GM21786 (cell line): ENCODE measurements around the gene TMEM200B.
"Not testable (repeated sequence)": the region's sequence is repeated elsewhere in the genome, so short reads cannot be mapped to it uniquely, and the experiment has no call there.

Experiments used
- ATAC-seq: cut with Tn5 transposase; IDR thresholded peaks from one replicate; pipeline ENCODE4 v1.9.1; 2021; ENCODE audit not compliant: unreplicated experiment

The TMEM200B gene

DNA sequence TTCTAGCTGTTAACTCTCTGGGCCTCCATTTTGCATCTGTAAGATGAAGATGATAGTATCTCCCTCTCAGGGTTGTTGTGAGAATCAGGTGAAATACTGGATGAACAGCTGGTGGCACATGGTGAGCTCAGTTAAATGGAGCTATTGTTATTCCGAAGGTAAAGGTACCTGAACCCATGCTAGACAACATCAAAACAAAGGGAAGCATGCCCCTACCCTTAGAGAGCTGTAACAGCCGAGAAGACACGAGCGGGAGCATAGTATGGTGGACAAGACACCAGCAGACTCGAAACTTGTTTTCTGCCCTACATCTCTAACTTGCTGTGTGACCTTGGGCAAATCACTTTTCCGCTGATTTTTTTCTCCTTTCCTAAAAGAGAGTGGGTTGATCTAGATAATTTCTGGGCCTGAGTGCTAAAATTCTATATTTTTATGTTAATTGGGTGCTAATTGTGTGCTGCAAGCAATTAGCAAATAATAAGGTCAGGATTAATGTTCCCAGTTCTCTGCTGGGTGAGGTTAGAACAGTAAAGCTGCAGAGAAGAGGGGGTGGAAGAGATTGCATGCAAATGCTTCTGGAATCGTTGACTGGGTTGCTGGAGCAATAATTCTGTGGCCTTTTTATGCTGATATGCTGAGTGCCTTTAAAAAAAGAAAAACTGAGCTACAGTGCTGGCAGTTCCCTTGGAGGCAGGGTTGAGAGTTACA lies 10.8 kb downstream of the TMEM200B start:
- ATAC-seq: no peak

DNA sequence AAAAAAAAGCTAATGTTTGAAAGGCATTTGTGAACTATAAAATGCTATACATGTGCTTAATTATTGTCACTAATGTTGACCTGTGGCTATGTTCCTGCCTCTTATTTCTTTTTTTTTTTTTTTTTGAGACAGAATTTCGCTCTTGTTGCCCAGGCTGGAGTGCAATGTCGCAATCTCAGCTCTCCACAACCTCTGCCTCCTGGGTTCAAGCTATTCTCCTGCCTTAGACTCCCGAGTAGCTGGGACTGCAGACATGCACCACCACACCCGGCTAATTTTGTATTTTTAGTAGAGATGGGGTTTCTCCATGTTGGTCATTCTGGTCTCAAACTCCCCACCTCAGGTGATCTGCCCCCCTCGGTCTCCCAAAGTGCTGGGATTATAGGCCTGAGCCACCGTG lies 15.7 kb downstream of the TMEM200B start:
- not testable (repeated sequence) for ATAC-seq

DNA sequence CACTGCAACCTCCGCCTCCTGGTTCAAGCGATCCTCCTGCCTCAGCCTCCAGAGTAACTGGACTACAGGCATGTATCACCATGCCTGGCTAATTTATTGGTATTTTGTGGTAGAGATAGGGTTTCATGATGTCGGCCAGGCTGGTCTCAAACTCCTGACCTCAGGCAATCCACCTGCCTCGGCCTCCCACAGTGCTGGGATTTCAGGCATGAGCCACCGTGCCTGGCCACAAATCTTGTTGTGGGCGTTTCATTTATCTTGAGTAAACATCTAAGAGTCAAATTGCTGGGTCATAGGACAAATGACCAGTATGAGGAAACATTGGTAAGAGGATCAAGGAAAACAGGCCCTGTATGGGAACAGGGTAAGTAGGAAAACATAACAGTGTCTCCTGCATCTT lies 17.9 kb downstream of the TMEM200B start:
- no peak for ATAC-seq

DNA sequence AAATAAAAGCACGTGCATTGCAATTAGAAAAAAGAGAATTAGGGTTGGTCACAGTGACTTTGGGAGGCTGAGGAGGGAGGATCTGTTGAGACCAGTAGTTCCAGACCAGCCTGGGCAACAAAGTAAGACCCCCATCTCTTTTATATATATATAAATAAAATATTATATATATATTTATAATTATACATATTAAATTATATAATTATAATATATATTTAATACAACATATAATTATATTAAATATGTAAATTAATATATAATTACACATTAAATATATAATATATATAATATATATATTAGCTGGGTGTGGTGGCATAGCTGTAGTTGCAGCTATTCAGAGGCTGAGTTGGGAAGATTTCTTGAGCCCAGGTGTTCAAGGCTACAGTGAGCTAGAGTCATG lies 23.2 kb downstream of the TMEM200B start:
- ATAC-seq: no peak

DNA sequence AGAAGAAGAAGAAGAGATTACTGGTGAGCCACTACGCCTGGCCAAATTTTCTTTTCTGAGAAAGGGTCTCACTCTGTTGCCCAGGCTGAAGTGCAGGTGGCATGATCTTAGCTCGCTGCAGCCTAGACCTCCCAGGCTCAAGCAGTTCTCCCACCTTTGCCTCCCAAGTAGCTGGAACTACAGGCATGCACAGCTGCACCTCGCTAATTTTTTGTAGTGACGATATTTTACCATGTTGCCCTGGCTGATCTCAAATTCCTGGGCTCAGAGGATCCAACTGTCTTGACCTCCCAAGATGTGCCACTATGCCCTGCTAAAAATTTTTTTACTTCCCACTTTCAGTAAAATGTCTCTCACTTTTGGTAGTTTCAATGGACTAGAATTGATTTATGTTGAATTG lies 24.4 kb downstream of the TMEM200B start:
- no peak for ATAC-seq

DNA sequence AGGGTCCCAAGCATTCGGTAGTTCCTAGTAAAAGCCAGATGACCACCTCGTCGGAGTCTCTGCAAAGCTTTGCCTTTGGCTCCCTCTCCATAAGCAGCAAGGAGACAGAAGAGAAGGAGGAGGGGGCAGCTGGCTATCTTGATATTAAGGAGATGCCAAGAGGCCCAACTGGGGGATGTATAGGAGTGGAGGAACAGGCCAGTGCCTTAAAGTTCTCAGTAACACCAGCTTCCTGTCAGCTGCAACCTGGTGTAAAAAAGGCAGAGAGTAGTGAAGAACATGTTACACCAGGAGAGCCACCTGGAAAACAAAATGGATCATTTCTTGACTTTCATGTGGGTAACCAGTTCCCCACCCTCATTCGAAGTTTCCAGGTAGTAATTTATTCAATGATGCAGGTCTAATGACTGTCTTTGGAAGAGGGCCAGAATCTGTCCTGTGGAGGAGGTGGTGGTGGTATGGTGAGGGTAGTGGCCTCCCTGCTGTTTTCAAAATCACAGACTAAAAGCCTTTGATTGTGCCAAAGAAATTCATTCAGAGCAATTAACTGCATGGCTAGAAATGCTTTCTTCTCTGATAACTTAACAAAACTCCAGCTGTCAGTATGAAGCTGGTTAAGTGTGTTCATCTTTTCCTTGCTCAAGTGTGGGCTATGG lies 27.3 kb downstream of the TMEM200B start:
- no peak for ATAC-seq

DNA sequence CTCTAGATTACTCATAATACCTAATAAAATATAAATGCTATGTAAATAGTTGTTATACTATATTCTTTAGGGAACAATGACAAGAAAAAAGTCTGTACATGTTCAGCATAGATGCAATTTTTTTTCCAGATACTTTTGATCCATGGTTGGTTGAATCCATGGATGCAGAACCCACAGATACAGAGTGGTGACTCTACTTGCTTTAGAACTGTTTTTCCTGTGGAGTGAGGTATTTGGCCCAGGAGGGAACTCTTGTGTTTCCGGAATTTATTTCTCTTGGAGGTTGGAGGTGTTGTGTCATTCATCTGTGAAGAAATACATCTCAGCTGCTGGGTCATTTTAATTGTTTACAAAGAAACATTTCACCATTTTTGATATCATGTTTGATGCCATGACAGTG lies 28.7 kb downstream of the TMEM200B start:
- ATAC-seq: no peak

DNA sequence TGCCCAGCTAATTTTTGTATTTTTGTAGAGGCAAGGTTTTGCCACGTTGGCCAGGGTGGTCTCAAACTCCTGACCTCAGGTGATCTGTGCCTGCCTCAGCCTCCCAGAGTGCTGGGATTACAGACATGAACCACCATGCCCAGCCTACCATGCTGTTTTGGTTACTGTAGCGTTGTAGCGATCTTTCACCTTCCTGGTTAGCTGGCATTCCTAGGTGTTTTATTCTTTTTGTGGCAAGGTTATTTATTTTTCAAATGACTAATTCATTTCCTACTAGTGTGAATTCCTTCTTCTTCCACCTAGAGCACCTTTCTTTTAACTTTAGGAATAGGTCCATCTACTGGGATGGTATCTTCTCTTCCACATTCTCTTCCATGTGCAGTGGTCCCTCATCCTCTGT lies 29.3 kb downstream of the TMEM200B start:
- ATAC-seq: no peak

DNA sequence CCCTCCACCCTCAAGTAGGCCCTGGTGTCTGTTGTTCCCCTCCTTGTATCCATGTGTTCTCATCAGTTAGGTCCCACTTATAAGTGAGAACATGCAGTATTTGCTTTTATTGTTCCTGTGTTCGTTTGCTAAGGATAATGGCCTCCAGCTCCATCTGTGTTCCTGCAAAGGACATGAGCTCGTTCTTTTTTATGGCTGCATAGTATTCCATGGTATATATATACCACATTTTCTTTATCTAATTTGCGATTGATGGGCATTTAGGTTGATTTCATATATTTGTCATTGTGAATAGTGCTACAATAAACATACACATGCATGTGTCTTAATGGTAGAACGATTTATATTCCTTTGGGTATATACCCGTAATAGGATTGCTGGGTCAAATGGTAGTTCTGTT lies 31.0 kb downstream of the TMEM200B start:
- ATAC-seq: not testable (repeated sequence)

DNA sequence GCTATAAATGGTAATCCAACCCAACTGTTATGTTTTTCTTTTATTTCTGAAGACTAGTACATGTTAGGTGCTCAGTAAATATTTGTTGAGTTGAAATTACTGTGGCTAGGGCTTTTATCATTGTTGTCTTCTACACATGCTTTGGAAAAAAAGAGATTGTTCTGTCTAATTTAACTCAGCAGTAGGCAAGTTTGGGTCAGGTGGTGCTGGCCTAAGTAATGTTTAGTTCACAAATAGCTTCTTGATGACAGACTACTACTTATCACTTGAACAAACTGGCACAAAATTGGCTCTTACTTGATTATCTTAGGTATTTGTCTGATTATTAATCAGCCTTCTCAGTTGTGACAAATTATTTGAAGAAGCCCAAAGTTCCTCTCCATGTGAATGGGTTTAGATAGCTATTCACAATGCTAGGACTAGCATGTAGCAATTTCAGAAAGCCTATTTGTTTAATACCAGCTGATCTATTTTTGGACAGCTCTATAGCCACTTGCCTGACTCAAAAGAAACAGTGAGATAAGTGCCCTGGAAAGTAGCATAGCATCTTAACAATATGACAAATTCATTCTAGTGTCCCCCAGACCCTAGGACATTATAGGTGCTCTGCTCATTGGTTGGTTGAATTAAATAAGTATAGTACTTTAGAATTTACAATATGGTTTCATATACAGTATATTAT lies 32.6 kb downstream of the TMEM200B start:
- no peak for ATAC-seq

DNA sequence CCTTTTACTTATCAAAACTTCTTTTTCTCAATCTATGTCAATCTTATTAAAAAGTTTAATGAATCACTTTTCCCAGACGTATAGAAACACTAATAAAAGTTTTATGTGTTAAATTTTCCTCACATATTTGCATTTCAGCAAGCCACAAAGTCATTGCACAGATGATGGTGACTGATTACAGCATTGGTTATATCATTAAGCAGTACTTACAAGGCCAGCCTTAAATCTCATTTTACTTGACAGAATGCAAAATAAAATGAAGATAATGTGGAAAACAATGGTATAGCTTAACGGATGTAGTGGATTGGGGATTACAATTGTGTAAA lies 39.5 kb downstream of the TMEM200B start:
- ATAC-seq: no peak

DNA sequence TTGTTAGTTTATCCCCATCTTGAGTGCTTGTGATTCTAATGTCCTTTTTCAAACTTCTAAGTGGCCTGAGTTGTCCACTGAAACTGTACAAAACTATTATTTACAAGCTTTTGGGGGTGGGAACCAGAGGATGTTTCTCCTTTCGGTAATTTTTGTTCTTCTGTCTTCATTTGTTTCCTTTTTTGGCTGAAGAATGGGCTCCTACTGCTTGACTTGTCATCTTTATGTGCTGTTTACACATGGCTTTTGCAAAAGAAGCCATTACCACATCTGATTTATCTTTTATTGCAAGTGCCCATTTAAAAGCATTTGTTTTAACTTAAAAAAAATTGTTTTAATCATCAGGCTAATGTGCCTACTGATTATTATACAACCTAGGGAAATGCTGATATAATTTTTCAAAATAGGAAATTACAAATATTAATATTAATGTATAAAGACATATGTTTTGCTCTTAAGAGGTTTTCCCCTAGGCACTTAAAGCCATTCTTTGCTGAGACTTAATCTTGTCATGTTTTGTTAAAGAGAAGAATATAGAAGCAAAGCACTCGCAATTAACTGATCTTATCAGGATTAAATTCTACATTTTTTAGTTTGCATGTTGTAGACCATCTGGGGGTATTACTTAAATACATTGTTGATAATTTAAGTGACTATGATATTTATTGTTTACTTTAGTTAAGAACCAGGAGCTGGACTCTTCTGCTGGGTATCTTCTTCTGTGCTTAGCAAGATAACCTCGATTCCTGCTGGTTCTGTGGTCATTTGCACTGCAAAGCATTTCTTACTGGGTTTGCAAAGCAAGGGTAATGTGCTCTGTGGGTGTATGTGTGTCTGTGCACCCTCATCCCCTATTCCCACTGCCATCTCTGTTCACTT lies 40.1 kb downstream of the TMEM200B start:
- no peak for ATAC-seq

DNA sequence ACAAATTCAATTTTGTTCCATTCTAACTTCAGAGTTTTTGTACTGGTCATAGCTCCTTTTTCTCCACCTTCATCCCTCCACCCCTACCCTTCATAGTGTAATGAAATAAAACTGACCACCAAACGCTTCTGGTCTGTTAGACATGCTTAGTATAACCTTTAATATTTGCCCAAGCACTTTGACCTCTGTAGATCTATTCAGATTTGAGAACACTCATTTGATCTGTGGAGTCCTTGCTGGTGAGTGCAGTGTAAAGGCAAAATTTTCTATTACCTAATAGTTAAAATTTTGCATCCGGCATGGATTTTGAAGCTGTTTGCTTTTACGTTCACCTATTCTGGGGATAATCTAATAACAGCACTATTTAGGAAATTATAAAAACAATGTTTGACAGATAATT lies 41.2 kb downstream of the TMEM200B start:
- no peak for ATAC-seq

DNA sequence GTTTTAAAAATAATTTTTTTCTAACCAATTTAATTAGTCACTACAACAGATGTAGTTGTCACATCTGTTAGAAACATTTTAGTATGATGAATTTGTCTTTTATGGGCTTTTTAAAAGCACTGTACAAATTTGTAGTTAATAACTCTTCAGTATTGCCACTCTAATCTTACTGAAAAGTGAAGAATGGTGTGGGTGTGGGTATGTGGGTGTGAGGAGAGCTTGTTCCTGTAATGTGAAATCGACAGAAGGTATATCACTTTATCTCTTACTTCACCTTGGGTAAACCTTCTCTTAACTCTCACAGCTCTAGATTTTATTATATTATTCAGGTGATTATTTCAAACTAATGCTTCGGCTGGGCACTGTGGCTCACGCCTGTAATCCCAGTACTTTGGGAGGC lies 42.5 kb downstream of the TMEM200B start:
- ATAC-seq: no peak

DNA sequence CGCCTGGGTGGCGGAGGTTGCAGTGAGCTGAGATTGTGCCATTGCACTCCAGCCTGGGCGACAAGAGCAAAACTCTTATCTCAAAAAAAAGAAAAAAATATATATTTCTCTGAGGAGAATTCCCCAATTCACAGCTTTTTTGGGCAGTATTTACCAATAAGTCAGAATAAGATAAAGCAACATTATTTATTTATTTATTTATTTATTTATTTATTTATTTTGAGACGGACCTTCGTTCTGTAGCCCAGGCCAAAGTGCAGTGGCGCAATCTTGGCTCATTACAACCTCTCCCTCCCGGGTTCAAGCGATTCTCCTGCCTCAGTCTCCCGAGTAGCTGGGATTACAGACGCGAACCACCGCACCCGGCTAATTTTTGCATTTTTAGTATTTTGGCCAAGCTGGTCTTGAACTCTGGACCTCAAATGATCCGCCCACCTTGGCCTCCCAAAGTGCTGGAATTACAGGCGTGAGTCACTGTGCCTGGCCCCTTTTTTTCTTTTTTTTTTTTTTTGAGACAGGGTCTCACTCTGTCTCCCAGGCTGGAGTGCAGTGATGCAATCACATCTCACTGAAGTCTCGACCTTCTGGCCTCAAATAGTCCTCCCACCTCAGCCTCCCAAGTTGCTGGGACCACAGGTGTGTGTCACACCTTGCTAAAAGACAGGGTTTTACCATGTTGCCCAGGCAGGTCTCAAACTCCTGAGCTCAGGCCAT lies 43.6 kb downstream of the TMEM200B start:
- ATAC-seq: not testable (repeated sequence)

DNA sequence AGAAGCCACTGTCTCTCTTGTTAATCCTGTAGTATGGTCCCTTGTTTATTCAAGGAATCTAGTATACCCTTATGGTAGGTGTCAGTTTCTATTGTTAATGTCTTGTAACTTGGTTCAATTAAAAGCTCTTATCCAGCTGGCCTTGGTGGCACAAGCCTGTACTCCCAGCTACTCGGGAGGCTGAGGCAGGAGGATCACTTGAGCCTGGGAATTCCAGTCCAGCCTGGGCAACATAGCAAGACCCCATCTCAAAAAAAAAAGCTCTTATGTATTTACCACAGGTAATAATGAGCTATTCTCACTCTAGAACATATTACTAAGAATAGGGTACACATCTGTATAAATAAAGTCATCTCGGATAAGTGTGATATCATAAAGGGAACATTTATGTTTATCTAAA lies 46.5 kb downstream of the TMEM200B start:
- ATAC-seq: no peak
